T-helper 2 cell treated with Interferon-gamma antibody and Interleukin-4, amounts not matched to agents 5 μg/mL and 100 μg/mL, for 36 hours (primary cell): ENCODE measurements around the gene EIF3K.

Experiments used
- DNase-seq: peaks from one replicate; pipeline ENCODE4 v3.0.0; 2021; ENCODE audit warnings: low spot score
- H3K27ac Mint-ChIP-seq: one replicate; pipeline ENCODE4 v1.8.0; 2021; ENCODE audit warnings: mild to moderate bottlenecking, mixed read lengths
- H3K27me3 Mint-ChIP-seq: one replicate; pipeline ENCODE4 v1.8.0; 2021; ENCODE audit warnings: low read depth, mixed read lengths
- H3K36me3 Mint-ChIP-seq: one replicate; pipeline ENCODE4 v1.8.0; 2021; ENCODE audit warnings: low read depth, mixed read lengths
- H3K4me1 Mint-ChIP-seq: one replicate; pipeline ENCODE4 v1.8.0; 2021; ENCODE audit warnings: low read depth, mixed read lengths
- H3K4me3 Mint-ChIP-seq: one replicate; pipeline ENCODE4 v1.8.0; 2022; ENCODE audit warnings: mild to moderate bottlenecking, moderate library complexity, mixed read lengths
- H3K9me3 Mint-ChIP-seq: one replicate; pipeline ENCODE4 v1.8.0; 2021; ENCODE audit warnings: mixed read lengths

The EIF3K gene

GRCh38 chr19:38662537-38663155 lies 43.7 kb downstream of the EIF3K start:
- H3K27ac Mint-ChIP-seq, result no peak overlapping the region
- peaks cover 20% of the 10 kb centered on the region for H3K36me3 Mint-ChIP-seq

GRCh38 chr19:38663156-38663651 lies 44.2 kb downstream of the EIF3K start:
- Mint-ChIP-seq H3K36me3 (peaks cover 21% of the 10 kb centered on the region), H3K4me1 (peaks cover 50% of the 10 kb centered on the region), H3K9me3 (no peaks in the 10 kb centered on the region), H3K4me3 (no peak overlapping the region), H3K27me3 (no peaks in the 10 kb centered on the region), H3K27ac (no peak overlapping the region)
- no peak for DNase-seq

More at GRCh38 chr19:38662537-38663155, 43.7 kb downstream of the EIF3K start:
- no peak for DNase-seq
- peaks cover 50% of the 10 kb centered on the region for H3K4me1 Mint-ChIP-seq
- H3K9me3 Mint-ChIP-seq, result no peaks in the 10 kb centered on the region
- no peaks in the 10 kb centered on the region for H3K27me3 Mint-ChIP-seq
- H3K4me3 Mint-ChIP-seq, result no peak overlapping the region

- Mint-ChIP-seq H3K4me3 (peak overlapping the region; percentile 34), H3K27me3 (no peaks in the 10 kb centered on the region), H3K36me3 (peaks cover 23% of the 10 kb centered on the region), H3K27ac (peak overlapping the region; percentile 31), H3K9me3 (no peaks in the 10 kb centered on the region), H3K4me1 (peaks cover 50% of the 10 kb centered on the region)
- DNase-seq, result no peak
Measured at GRCh38 chr19:38663957-38664502, 45.0 kb downstream of the EIF3K start.

GRCh38 chr19:38664503-38665211 lies 45.7 kb downstream of the EIF3K start:
- DNase-seq, result no peak
- Mint-ChIP-seq H3K4me1 (peaks cover 50% of the 10 kb centered on the region), H3K36me3 (peaks cover 29% of the 10 kb centered on the region), H3K27ac (peak overlapping the region; percentile 31), H3K9me3 (no peaks in the 10 kb centered on the region), H3K4me3 (peak overlapping the region; percentile 34), H3K27me3 (no peaks in the 10 kb centered on the region)

- Mint-ChIP-seq H3K36me3 (peaks cover 34% of the 10 kb centered on the region), H3K27me3 (no peaks in the 10 kb centered on the region), H3K4me3 (no peak overlapping the region), H3K9me3 (no peaks in the 10 kb centered on the region), H3K27ac (no peak overlapping the region), H3K4me1 (peaks cover 55% of the 10 kb centered on the region)
- no peak for DNase-seq
Measured at GRCh38 chr19:38665219-38665931, 46.4 kb downstream of the EIF3K start.

GRCh38 chr19:38665950-38666662 lies 47.1 kb downstream of the EIF3K start:
- DNase-seq, result no peak
- H3K4me1 Mint-ChIP-seq, result peaks cover 57% of the 10 kb centered on the region
- no peak overlapping the region for H3K4me3 Mint-ChIP-seq
- H3K9me3 Mint-ChIP-seq, result no peaks in the 10 kb centered on the region
- H3K27me3 Mint-ChIP-seq, result no peaks in the 10 kb centered on the region
- H3K27ac Mint-ChIP-seq, result no peak overlapping the region
- peaks cover 29% of the 10 kb centered on the region for H3K36me3 Mint-ChIP-seq

- DNase-seq, result no peak
- peaks cover 61% of the 10 kb centered on the region for H3K4me1 Mint-ChIP-seq
- H3K27ac Mint-ChIP-seq, result peak overlapping the region; percentile 83
- peak overlapping the region; percentile 39 for H3K4me3 Mint-ChIP-seq
- peaks cover 28% of the 10 kb centered on the region for H3K36me3 Mint-ChIP-seq
- no peaks in the 10 kb centered on the region for H3K27me3 Mint-ChIP-seq
- H3K9me3 Mint-ChIP-seq, result no peaks in the 10 kb centered on the region
Measured at GRCh38 chr19:38666663-38667511, 47.9 kb downstream of the EIF3K start.

GRCh38 chr19:38667661-38668171 lies 48.7 kb downstream of the EIF3K start:
- Mint-ChIP-seq H3K4me3 (peak overlapping the region; percentile 13), H3K27ac (no peak overlapping the region), H3K9me3 (no peaks in the 10 kb centered on the region), H3K27me3 (no peaks in the 10 kb centered on the region), H3K36me3 (peaks cover 30% of the 10 kb centered on the region), H3K4me1 (peaks cover 62% of the 10 kb centered on the region)
- no peak for DNase-seq

- Mint-ChIP-seq H3K9me3 (no peaks in the 10 kb centered on the region), H3K27ac (peak overlapping the region; percentile 62), H3K4me3 (peak overlapping the region; percentile 62), H3K27me3 (no peaks in the 10 kb centered on the region), H3K4me1 (peaks cover 61% of the 10 kb centered on the region), H3K36me3 (peaks cover 31% of the 10 kb centered on the region)
- DNase-seq, result no peak
Measured at GRCh38 chr19:38669552-38669951, 50.6 kb downstream of the EIF3K start.

- no peaks in the 10 kb centered on the region for H3K27me3 Mint-ChIP-seq
- no peaks in the 10 kb centered on the region for H3K9me3 Mint-ChIP-seq
- H3K4me3 Mint-ChIP-seq, result no peak overlapping the region
- H3K4me1 Mint-ChIP-seq, result peaks cover 64% of the 10 kb centered on the region
- no peak overlapping the region for H3K27ac Mint-ChIP-seq
- H3K36me3 Mint-ChIP-seq, result peaks cover 31% of the 10 kb centered on the region
- no peak for DNase-seq
Measured at GRCh38 chr19:38670921-38671398, 52.0 kb downstream of the EIF3K start.

GRCh38 chr19:38671654-38672053 lies 52.7 kb downstream of the EIF3K start:
- H3K27ac Mint-ChIP-seq, result no peak overlapping the region
- no peak for DNase-seq
- H3K36me3 Mint-ChIP-seq, result peaks cover 34% of the 10 kb centered on the region
- peaks cover 63% of the 10 kb centered on the region for H3K4me1 Mint-ChIP-seq
- H3K27me3 Mint-ChIP-seq, result no peaks in the 10 kb centered on the region
- no peaks in the 10 kb centered on the region for H3K9me3 Mint-ChIP-seq
- H3K4me3 Mint-ChIP-seq, result no peak overlapping the region

GRCh38 chr19:38673030-38673429 lies 54.0 kb downstream of the EIF3K start:
- no peak for DNase-seq
- Mint-ChIP-seq H3K9me3 (no peaks in the 10 kb centered on the region), H3K27me3 (no peaks in the 10 kb centered on the region), H3K27ac (no peak overlapping the region), H3K4me3 (no peak overlapping the region), H3K36me3 (peaks cover 37% of the 10 kb centered on the region), H3K4me1 (peaks cover 65% of the 10 kb centered on the region)
